IgD-negative memory B cell (primary cell): ENCODE data around the gene SPDYE1. TPM values are rescaled to one million over a fixed set of nuclear protein-coding genes. Genes with fewer than 3 reads are reported as not detected.
"Not testable (repeated sequence)": the region's sequence is repeated elsewhere in the genome, so short reads cannot be mapped to it uniquely, and the experiment has no call there.

ENCODE experiments used
- H3K27ac Mint-ChIP-seq, 3 donors: one replicate each; pipeline ENCODE4 v1.8.0; 2020 to 2022; ENCODE audit warnings: mild to moderate bottlenecking in 3 of 3, mixed read lengths in 3 of 3, moderate library complexity in 1 of 3
- H3K27me3 Mint-ChIP-seq: one replicate; pipeline ENCODE4 v1.8.0; 2021; ENCODE audit warnings: mixed read lengths
- H3K36me3 Mint-ChIP-seq: one replicate; pipeline ENCODE4 v1.8.0; 2020; ENCODE audit warnings: mild to moderate bottlenecking, mixed read lengths
- H3K4me1 Mint-ChIP-seq, 3 donors: one replicate each; pipeline ENCODE4 v1.8.0; 2020 to 2022; ENCODE audit warnings: mixed read lengths in 3 of 3, mild to moderate bottlenecking in 1 of 3
- H3K4me3 Mint-ChIP-seq, 4 donors: one replicate each; pipeline ENCODE4 v1.8.0; 2020 to 2022; ENCODE audit warnings: mild to moderate bottlenecking in 4 of 4, mixed read lengths in 4 of 4, moderate library complexity in 3 of 4
- H3K9me3 Mint-ChIP-seq, 3 donors: one replicate each; pipeline ENCODE4 v1.8.0; 2020 to 2021; ENCODE audit warnings: mixed read lengths in 3 of 3, mild to moderate bottlenecking in 1 of 3
- polyA plus RNA-seq: library from polyadenylated mRNA; unstranded; fragments of 300-500 nt; fragmentation: Illumina TruSeq; gene quantifications from one replicate; pipeline ENCODE4 v1.2.3, GENCODE V29; 2021

Gene SPDYE1
- polyA plus RNA-seq, 1 donor from 2014 or later, result 0.10 TPM

DNA sequence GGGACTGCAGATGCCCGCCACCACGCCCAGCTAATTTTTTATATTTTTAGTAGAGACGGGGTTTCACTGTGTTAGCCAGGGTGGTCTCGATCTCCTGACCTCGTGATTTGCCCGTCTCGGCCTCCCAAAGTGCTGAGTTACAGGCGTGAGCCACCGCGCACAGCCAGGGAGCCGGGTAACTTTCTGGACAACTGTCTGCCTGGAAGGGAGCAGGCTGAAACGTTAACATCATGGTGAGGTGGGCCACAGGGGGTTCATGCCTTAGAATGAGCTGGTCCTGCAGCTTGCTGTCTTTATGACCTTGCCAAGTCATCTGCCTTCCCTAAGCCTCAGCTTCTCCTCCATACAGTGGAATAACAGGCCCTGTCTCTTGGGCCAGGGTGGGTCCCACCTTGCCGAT, 33.6 kb downstream of the SPDYE1 start:
- not testable (repeated sequence) for H3K4me1 Mint-ChIP-seq, H3K4me3 Mint-ChIP-seq, H3K27me3 Mint-ChIP-seq, H3K27ac Mint-ChIP-seq, H3K36me3 Mint-ChIP-seq, H3K9me3 Mint-ChIP-seq

DNA sequence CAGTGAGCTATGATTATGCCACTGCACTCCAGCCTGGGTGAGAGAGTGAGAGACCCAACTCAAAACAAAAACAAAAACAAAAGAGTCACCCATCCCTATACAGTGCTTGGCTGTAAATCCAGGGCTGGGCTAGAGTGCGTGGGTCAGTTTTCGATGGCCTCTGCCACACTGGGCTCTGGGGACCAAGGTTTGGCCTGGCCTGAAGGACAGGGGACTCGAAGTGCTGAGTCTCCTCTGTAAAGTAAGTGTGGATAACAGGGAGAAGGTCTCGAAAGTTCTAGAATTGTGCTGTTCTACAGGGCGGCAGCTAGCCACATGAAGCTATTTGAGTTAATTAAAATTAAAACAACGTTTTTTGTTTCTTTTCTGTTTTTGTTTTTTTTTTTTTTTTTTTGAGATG, 34.3 kb downstream of the SPDYE1 start:
- not testable (repeated sequence) for H3K27me3 Mint-ChIP-seq, H3K27ac Mint-ChIP-seq, H3K4me1 Mint-ChIP-seq, H3K9me3 Mint-ChIP-seq, H3K36me3 Mint-ChIP-seq, H3K4me3 Mint-ChIP-seq

DNA sequence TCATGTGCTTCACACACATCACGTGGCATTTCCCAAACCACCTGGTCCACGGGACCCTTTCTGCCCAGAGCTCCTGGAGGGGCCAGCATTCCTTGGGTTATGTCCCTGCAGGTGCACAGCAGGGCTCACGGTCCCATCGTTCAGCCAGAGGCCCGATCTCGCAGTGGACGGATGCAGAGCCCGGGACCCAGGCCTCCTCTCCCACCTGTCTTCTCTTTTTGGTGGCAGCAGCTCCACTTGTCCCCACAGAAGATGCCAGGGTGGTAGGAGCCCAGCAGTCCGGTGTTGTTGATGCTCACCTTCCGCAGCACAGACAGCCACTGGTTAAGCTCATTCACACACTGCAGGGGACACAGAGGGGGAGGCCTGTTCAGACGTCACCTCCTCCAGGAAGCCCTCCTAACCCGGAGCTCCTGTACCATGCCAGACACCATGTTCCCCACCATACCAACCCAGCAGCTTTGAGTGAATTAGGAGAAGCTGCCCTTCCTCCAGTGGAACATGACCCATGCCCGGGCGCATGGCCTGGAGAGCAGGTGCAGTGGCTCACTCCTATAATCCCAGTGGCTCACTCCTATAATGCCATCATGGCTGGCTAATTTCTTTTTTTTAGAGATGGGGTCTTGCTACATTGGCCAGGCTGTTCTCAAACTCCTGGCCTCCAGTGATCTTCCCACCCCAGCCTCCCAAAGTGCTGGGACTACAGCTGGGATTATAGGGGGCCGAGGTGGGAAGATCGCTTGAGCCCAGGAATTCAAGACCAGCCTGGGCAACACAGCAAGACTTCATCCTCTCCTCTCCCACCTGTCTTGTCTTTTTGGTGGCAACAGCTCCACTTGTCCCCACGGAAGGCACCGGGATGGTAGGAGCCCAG, 36.5 kb downstream of the SPDYE1 start:
- not testable (repeated sequence) for H3K4me3 Mint-ChIP-seq, H3K9me3 Mint-ChIP-seq, H3K36me3 Mint-ChIP-seq, H3K27ac Mint-ChIP-seq, H3K27me3 Mint-ChIP-seq, H3K4me1 Mint-ChIP-seq

DNA sequence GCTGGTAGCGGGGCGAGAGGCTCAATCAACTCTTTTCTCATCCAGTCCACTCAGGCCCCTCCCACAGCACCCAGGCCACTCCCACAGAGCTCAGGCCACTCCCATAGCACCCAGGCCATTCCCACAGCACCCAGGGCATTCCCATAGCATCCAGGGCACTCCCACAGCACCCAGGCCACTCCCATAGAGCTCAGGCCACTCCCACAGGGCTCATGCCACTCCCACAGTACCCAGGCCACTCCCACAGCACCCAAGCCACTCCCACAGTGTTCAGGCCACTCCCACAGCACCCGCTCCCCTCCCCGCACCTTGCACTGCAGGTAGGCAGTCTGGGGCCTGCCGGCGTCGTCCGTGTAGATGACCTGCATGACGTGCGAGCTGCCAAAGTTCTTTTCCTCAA, 38.7 kb downstream of the SPDYE1 start:
- H3K9me3 Mint-ChIP-seq, H3K27me3 Mint-ChIP-seq, H3K4me1 Mint-ChIP-seq, H3K36me3 Mint-ChIP-seq: not testable (repeated sequence)
- Mint-ChIP-seq H3K27ac (peak overlapping the region in 1 of 3 donors; percentile 62), H3K4me3 (peak overlapping the region in 1 of 4 donors; percentile 40)

DNA sequence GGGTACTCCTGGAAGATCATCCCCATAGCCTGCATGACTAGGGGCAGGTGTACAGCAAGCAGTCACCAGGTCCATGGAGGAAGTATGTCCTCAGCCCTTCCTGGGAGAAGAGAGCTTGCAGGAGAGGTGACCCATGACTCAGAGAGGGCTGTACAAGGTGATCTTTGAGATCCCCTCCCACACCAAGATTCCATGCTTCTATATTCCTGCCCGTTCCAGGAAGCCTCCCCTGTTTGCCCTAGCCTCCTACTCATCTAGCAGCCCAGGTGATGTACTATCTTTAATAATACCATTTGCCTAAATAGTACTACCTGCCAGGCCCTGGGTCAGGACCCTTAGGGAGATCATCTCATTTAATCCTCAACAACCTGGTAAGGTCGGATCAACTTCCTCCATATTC, 40.3 kb downstream of the SPDYE1 start:
- not testable (repeated sequence) for H3K4me1 Mint-ChIP-seq, H3K27me3 Mint-ChIP-seq, H3K36me3 Mint-ChIP-seq, H3K9me3 Mint-ChIP-seq
- Mint-ChIP-seq H3K4me3 (peak overlapping the region in 2 of 4 donors; percentile 16 to 83), H3K27ac (peak overlapping the region in 1 of 3 donors; percentile 69)

DNA sequence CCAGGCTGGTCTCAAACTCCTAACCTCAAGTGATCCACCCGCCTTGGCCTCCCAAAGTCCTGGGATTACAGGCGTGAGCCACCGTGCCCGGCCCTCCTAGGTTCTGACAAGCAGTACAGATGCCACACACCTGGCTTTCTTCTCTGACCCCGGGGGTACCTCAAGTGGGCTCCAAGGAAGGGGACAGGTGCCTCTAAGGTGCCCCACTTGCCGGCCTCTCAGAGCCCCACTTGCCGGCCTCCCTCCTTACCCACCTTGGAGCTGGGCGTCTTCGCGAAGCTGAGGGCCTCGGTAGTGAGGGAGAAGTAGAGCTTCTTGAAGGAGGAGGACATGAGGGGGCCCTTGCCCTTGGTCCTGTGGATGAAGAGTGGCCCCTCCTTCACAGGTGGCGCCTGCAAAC, 40.9 kb downstream of the SPDYE1 start:
- not testable (repeated sequence) for H3K27ac Mint-ChIP-seq, H3K4me1 Mint-ChIP-seq, H3K36me3 Mint-ChIP-seq, H3K27me3 Mint-ChIP-seq, H3K9me3 Mint-ChIP-seq, H3K4me3 Mint-ChIP-seq

DNA sequence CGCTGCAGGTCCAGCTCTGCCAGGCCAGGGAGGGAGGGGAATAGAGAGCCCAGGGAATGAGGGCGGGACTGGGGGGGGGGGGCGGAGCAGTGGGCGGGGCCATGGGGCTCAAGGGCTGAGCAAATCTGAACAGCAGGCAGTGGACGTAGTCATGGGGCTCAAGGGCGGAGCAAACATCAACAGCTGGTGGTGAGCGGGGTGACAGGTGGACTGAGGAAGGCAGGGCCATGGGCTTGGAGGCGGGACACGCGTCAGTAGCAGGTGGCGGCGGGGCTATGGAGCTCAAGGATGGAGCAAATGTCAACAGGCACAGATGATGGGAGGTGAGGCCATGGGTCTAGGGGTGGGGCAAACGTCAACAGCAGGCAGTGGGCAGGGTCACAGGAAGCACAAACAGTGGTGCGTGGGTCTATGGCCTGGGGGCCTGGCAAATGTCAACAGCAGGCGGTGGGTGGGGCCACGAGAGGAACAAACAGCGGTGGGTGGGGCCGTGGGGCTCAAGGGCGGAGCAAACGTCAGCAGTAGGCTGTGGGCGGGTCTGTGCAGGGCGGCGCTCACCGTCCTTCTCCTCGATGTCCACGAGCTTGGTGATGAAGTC, 41.4 kb downstream of the SPDYE1 start:
- not testable (repeated sequence) for H3K9me3 Mint-ChIP-seq, H3K36me3 Mint-ChIP-seq
- H3K4me1 Mint-ChIP-seq, result peaks cover 0 to 13% (median 13%) of the 10 kb centered on the region in 3 donors

DNA sequence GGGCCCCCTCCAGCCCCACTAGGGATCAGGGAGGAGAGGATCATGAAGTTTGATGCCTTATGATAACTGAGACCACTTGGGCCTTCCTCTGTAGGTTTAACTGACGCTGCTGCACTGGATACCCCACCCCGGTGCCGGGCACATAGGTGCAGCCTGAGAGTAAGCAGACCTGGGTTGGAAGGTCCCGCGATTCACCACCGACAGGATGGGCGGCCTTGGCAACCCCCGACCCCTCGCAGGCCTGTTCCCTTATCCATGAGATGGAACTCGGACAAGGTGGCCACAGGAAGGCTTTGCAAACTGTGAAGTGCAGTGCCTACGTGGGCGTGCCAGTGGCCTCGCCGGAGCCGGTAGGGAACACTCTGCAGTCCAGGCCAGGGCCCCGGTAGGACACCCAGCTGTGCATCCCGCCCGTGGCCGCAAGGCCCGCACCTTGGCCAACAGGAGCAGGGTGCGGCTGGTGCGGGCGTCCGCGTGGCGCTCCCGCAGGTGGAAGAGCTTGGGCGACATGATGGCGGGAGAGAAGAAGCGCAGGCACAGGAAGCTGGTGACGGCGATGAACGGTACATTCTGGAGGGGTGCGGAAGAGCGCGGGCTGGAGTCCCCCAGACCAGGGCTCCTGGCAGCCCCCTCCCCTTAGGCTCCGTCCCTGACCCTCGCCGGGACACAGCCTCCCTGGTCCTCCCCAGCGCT, 42.2 kb downstream of the SPDYE1 start:
- peak overlapping the region in 2 of 3 donors; percentile 53 to 88 for H3K27ac Mint-ChIP-seq
- not testable (repeated sequence) for H3K9me3 Mint-ChIP-seq

More for the DNA sequence above, 41.4 kb downstream of the SPDYE1 start:
- H3K27me3 Mint-ChIP-seq, result not testable (repeated sequence)
- peak overlapping the region; percentile 60 to 96 (median 80) for H3K27ac Mint-ChIP-seq
- peak overlapping the region; percentile 22 to 81 (median 76) for H3K4me3 Mint-ChIP-seq

DNA sequence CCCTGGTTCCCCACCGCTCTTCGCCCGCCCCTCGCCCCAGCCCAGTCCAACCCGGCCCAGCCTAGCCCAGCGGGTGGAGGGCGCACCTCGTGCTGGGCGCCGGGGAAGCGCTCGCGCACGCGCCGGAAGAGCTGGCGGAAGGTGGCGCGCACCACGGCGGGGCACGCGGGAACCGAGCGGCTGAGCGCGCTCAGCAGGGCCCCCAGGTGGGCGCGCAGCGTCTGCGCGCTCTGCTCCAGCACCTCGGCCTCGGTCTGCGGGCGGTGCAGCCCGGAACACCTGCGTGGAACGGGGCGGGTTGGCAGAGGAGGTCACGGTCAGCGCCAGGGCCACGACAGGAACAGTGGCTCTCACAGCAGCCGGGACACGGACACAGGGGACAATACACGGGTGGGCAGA, 42.8 kb downstream of the SPDYE1 start:
- Mint-ChIP-seq H3K4me1 (peaks cover under 1 to 18% (median 17%) of the 10 kb centered on the region in 3 donors), H3K4me3 (peak overlapping the region; percentile 74 to 84 (median 78)), H3K27ac (peak overlapping the region in 2 of 3 donors; percentile 87 to 88)
- not testable (repeated sequence) for H3K9me3 Mint-ChIP-seq, H3K36me3 Mint-ChIP-seq, H3K27me3 Mint-ChIP-seq

More for the DNA sequence above, 42.2 kb downstream of the SPDYE1 start:
- H3K27me3 Mint-ChIP-seq, H3K36me3 Mint-ChIP-seq: not testable (repeated sequence)
- H3K4me1 Mint-ChIP-seq, result peaks cover 0 to 14% (median 13%) of the 10 kb centered on the region in 3 donors
- peak overlapping the region in 3 of 4 donors; percentile 74 to 84 (median 78) for H3K4me3 Mint-ChIP-seq

DNA sequence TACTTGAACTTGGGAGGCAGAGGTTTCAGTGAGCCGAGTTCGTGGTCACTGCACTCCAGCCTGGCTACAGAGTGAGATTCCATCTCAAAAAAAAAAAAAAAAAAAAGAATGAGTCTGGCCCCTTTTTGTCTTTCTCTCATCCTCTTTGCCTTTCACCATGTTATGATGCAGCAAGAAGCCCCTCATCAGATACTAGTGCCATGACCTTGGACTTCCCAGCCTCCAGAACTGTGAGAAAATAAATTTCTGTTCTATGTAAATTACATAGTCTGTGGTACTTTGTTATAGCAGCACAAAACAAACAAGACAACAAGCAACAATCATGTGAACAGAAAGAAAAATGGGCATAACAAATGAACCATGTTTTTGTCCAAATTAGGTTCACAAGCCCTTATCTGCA, 44.5 kb downstream of the SPDYE1 start:
- H3K27me3 Mint-ChIP-seq, result peaks cover 1% of the 10 kb centered on the region
- H3K4me1 Mint-ChIP-seq, result peaks cover 12 to 34% (median 33%) of the 10 kb centered on the region in 3 donors
- H3K36me3 Mint-ChIP-seq, result peaks cover 2% of the 10 kb centered on the region
- H3K27ac Mint-ChIP-seq, result peak overlapping the region in 1 of 3 donors; percentile 31
- peak overlapping the region in 2 of 4 donors; percentile 57 to 63 for H3K4me3 Mint-ChIP-seq
- H3K9me3 Mint-ChIP-seq, result no peaks in the 10 kb centered on the region

DNA sequence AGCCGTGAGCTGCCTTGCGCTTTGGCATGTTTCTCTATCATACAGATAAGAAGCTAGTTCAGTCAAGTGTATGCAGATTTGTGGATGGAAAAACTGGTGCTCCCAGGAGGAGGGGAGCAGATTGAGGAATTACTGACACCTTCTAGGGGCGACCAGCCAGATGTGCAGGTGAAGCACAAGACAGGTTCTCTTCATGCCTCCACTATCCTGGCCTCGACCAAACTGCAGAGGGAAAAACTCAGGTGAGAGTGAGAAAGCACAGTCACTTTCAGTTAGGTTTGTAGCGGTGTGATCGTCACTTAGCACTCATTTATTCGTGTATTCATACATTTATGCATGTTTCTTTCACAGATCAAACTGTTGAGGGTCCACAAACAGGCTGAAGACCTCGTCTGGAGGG, 46.2 kb downstream of the SPDYE1 start:
- Mint-ChIP-seq H3K27ac (peak overlapping the region; percentile 87 to 98 (median 98)), H3K9me3 (no peaks in the 10 kb centered on the region), H3K27me3 (peaks cover 1% of the 10 kb centered on the region), H3K4me3 (peak overlapping the region; percentile 87 to 95 (median 92)), H3K4me1 (peaks cover 16 to 46% (median 46%) of the 10 kb centered on the region in 3 donors), H3K36me3 (peaks cover 5% of the 10 kb centered on the region)

DNA sequence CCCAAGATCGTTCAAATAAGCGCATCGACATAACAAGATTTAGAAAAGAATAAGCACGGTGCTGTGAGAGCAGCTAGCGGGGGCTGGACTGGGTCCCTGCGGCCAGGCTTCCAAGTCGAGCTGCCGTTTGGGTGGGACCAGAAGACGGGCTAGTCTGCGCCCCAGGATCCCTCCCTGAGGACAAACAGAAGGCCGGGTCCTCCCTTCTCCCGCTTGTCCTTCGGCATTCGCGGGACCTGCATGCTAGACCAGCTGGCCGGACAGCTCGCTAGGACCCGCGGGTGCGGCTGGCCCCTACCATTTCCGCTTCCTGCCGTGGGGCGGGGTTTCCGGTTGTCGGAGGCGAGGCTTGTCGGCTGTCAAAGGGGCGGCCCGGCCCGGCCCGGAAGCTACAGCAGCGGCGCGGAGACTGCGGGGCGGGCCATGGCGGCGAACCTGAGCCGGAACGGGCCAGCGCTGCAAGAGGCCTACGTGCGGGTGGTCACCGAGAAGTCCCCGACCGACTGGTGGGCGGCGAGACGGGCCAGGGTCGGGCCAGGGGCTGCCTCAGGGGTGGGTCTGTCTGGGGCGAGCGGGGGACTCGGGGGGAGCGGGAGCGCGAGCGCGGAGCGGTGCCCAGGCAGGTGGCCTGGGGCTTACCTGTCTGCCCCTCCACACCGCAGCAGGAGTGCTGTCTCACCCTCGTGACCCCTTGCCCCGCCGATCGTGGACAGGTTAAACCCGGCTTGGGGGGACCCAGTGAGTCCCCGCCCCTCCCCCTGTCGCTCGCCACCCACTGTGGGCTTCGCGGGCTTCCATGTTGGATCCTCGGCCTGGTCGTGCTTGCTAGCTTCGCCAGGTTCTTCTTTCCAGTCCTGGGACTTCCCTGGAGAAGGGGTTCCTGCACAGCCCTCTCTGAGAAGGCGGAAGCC, 46.9 kb downstream of the SPDYE1 start, which contains the start of gene DBNL:
DBNL (plus strand) TSS at position 388 of the 911 bp plus-strand sequence; CDS start at position 424, 36 bp downstream.
- Mint-ChIP-seq H3K27me3 (peaks cover 1% of the 10 kb centered on the region), H3K27ac (peak within 1 kb of the TSS; percentile 87 to 98 (median 98)), H3K36me3 (peaks cover 5% of the 10 kb centered on the region), H3K4me1 (peaks cover 16 to 50% (median 42%) of the 10 kb centered on the region in 3 donors), H3K4me3 (peak within 1 kb of the TSS; percentile 87 to 95 (median 92)), H3K9me3 (no peaks in the 10 kb centered on the region)

DNA sequence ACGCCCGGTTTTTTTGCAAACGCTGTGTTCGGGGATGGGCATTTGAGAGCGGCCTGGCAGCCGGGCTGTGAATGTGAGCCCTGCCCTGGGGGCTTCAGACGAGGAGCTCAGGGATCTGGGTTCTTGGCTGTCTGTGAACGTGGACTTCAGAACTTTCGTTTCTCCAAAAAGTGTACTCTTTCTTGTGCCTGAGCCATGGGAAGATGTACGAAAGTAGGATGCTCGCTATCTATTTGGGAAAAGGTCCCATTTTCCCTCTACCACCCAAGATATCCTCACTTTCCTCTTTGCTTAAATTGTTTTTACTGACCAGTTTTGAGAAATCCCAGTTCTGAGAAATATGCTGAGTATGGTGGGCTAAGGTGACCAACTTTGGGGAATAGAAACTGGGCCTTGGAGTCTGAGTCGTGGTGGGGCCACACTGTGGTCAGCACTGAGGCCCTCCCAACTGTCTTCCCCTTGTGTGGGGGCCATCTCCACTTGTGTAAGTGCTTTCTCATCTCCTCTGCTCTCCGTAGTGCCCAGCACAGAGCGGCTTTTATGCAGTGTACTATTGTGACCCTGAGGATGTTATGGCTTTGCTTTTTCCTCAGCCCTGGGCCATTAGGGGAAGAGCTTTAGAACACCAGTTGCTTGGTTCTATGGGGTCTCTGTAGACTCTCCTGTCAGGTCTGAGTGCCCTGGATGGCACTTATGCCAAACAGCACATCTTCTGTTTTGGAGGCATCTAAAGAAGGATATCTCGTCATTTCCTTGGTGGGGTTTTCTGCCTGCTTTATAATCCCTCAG, 47.7 kb downstream of the SPDYE1 start:
- Mint-ChIP-seq H3K4me3 (peak overlapping the region; percentile 87 to 95 (median 92)), H3K4me1 (peaks cover 16 to 56% (median 45%) of the 10 kb centered on the region in 3 donors), H3K27ac (peak overlapping the region; percentile 87 to 98 (median 98)), H3K9me3 (no peaks in the 10 kb centered on the region), H3K36me3 (peaks cover 6% of the 10 kb centered on the region), H3K27me3 (peaks cover 1% of the 10 kb centered on the region)
